ENCODE measurements around the gene CEP126. TPM values are rescaled to one million over a fixed set of nuclear protein-coding genes. Genes with fewer than 3 reads are reported as not detected.

CEP126 gene
- total RNA-seq, 1 donor from 2014 or later, result 6.5 TPM

DNA sequence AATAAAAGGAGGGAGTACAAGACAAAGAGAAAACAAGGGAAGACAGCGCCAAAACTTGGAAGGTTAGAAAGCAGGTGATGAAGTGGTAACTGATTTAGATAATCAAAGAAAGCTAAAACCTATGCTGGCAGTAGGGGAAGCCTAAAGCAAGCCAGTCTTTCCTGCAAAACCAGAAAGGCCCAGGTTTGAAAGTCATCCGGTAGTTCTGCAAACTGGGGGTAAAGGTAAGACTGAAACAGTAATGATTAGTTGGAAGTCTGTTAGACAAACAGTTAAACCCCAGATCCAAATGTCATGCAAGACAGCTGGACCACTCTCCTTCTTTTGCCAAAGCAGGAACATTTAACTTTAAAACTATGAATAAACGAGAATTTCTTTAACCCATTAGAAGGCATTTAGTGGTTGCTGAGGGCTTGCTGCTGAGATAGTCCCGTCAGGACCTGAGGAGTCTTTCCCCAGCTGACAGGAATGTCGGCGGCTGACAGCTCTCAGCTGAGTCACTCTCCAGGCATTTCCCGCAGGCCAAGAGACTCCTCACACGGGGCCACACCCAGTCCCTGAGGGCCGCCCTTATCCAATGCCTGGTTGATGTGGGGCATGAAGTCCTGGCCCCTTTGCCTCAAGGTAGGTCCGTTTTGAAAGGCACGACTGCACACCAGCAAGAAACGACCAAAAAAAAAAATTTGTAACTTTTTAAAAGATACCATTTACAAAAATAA, 96.1 kb downstream of the CEP126 start:
- DNase-seq (ENCODE audit: low spot score), result peak; percentile 93

DNA sequence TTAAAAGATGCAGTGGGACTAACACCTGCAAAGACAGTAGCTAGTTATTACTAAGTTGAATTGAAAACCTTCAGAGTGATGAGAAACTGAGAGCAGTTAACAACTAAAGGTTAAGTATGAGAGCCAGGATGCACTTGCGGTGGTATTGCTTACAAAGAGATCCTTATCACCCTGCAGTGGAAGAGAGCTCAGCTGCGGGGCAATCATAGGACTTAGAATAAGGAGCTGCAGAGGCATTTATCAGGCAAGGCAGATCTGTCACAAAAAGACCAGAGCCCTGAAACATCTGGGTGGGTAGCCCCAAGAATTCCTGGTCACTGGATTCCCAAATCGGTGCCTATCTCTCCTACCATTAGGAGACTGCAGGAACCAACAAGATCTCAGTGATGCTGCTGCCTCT, 98.1 kb downstream of the CEP126 start:
- no peak for DNase-seq (ENCODE audit: low spot score)

DNA sequence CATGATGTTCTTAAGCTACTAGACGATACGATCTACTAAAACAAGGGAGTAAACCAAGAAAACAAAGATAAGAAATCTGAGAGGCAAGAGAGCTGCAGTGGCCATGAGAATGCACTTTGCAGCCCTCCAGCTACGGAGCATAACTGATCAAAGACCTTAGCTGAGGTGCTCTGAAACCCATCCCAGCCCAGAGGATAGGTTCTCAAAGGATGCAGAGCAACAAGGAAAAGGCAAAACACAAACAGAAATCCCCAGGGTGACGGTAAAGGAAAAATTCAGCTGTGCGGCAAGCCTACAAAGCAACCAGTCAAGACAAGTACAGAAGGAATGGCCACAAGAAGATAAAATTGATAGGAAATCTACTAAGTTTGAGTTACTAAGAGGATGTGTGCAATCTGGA, 99.9 kb downstream of the CEP126 start:
- peak; percentile 45 for DNase-seq (ENCODE audit: low spot score)

DNA sequence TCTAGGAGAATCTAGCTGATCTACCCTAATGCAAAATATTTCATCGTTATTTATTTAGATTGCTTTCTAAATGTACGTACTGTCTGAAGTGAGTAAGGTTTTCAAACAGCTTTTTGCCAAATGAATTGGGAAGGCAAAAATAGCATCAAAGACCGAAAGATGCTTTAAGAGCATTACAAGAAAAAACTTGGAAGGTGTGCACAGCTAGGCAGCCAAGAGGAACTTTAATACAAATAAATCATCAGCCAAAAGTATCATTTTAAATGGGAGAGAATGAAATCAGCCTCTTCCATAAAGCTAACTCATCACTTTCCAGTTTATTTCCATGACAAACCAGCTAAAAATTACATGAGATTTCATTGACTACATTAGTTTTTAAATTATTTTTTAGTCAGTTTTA, 102.2 kb downstream of the CEP126 start:
- no peak for DNase-seq (ENCODE audit: low spot score)

DNA sequence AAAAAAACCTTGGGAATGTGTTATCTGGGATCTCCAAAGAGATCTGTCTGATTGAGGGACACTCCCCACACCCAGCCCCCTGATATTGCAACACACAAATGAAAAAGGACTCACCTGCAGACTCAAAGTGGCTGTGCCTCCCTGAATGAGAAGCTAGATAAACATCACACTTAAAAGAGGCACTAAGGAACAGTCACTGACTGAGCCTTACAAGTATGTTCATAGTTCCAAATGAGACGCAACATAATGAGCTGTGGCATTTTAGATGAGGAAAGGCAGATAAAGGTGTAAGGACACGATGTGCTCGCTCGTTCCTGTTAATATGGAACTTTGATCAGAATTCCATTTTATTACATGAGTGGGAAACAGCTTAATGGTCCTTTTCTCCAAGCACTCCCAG, 111.4 kb downstream of the CEP126 start:
- DNase-seq (ENCODE audit: low spot score), result peak; percentile 65

DNA sequence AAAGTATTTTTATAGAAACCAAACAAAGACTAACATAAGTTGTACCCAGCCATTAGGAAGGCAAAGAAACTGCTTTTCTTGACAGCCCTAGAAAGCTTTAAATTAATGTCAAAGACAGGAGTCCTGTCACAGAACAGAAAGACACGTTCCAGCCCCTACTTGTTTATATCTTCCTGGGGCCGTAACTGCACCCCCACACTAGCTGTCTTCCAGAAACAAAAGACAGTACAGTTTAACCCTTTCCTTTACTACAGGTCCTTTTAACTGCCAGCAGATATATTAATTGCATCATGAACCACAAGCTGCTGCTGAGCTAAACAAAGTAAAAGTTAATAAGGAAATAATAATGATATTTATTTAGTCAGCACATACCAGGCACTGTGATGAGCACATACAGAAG, 112.1 kb downstream of the CEP126 start:
- DNase-seq (ENCODE audit: low spot score), result peak; percentile 67

DNA sequence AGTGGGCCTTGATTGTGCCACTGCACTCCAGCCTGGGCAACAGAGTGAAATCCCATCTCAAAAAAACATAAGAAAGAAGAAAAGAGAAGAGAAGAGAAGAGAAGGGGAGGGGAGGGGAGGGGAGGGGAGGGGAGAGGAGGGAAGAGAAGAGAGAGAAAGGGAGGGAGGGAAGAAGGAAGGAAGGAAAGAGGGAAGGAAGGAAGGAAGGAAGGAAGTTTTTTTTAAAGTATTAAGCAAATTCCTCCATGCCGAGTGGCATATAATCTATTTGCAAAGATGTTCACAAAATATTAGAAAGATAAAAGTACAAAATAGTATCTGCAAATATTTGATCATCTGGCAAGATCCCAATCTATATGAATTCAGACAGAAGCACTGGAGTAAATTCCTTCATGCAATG, 121.9 kb downstream of the CEP126 start:
- DNase-seq (ENCODE audit: low spot score), result no peak

DNA sequence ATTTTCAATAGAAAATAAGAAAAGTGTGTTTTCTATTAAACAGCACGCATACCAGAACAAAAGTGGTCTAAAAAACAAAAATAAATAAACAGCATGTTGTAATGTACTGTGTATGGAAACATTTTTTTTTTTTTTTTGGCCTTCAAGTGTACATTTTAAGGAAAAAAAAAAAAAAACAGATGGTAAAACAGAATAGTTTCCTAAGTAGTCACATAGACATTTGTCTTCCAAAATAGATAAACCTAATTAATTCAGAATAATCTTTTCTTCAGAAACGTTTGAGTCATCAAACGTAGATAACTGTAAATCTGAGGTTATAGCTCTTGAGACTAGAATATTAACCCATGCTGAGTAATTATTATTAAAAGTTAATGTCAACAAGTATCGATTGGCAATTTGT, 132.0 kb downstream of the CEP126 start:
- DNase-seq (ENCODE audit: low spot score), result no peak

DNA sequence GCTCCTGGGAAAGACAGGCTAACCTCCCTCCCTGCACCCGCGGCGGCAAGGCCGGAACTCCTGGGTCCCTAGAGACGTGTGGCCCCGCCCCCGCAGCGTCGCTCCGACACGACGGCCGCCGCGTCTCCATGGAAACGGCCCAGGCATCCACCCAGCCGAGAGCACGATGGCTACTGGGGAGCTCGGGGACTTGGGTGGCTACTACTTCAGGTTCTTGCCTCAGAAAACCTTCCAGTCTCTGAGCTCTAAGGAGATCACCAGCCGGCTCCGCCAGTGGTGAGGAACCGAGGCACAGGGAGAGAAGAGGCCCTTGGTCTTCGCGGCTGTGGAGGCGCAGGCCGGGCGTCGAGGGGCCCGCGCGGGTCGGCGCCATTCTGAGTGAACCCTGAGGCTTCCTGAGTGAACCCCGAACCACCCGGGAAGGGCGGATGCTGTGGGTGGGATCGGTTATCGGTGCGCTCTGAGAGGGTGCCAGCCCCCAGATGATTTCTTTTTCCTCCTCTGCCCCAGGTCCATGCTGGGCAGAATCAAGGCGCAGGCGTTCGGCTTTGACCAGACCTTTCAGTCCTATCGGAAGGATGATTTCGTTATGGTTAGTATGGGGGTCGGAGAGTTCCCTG, 132.6 kb downstream of the CEP126 start, which contains the start of gene CFAP300:
TSS of gene CFAP300 (plus strand) at position 133 of the 620 bp plus-strand sequence. CDS start at position 167, 34 bp downstream.
- peak; percentile 87 for DNase-seq (ENCODE audit: low spot score)

Other genes with a start within 250 kb of the CEP126 start
- gene ANGPTL5, start 1.5 kb downstream of the CEP126 start, total RNA-seq (ENCODE audit: insufficient read depth, low replicate concordance), result 1.9 TPM
- gene CFAP300, start 132.4 kb downstream of the CEP126 start, total RNA-seq (ENCODE audit: insufficient read depth, low replicate concordance), result 21.7 TPM
- 306 TPM for gene YAP1, start 195.4 kb downstream of the CEP126 start, total RNA-seq (ENCODE audit: insufficient read depth, low replicate concordance)